Heart right ventricle (tissue), 16 donors: ENCODE measurements around the gene ACTR1B. TPM values are rescaled to one million over a fixed set of nuclear protein-coding genes. Genes with fewer than 3 reads are reported as not detected.
"Not testable (repeated sequence)": the region's sequence is repeated elsewhere in the genome, so short reads cannot be mapped to it uniquely, and the experiment has no call there.

Experiments
- ATAC-seq, 8 donors: fragments of 200-7000 bp; cut with Tn5 transposase; one replicate each; pipeline ENCODE4 v1.9.1; 2020; ENCODE audit warnings: mild to moderate bottlenecking in 8 of 8, moderate library complexity in 8 of 8, moderate number of reproducible peaks in 1 of 8
- DNase-seq, 2 donors: peaks; one replicate each; pipeline ENCODE4 v3.0.0-alpha.2; 2020
- H3K27ac ChIP-seq, 10 donors: fragments of 200-600 bp; sonication (generic) in 2 of 10; one replicate each; pipeline versions ENCODE4 v1.5.0 to v1.8.0; 2020 to 2022; ENCODE audit warnings: mild to moderate bottlenecking in 3 of 10
- H3K27me3 ChIP-seq, 7 donors: fragments of 200-600 bp; one replicate each; pipeline ENCODE4 v1.8.0; 2021 to 2022; ENCODE audit warnings: mild to moderate bottlenecking in 2 of 7
- H3K36me3 ChIP-seq, 9 donors: fragments of 200-600 bp; sonication (generic) in 1 of 9; one replicate each; pipeline versions ENCODE4 v1.5.0 to v1.8.0; 2020 to 2022; ENCODE audit warnings: mild to moderate bottlenecking in 2 of 9
- H3K4me1 ChIP-seq, 9 donors: fragments of 200-600 bp; sonication (generic) in 1 of 9; one replicate each; pipeline versions ENCODE4 v1.5.0 to v1.8.0; 2020 to 2022; ENCODE audit warnings: mild to moderate bottlenecking in 4 of 9
- H3K4me3 ChIP-seq, 10 donors: fragments of 200-600 bp; sonication (generic) in 2 of 10; one replicate each; pipeline versions ENCODE4 v1.5.0 to v1.8.0; 2020 to 2022; ENCODE audit warnings: mild to moderate bottlenecking in 7 of 10, moderate library complexity in 2 of 10
- H3K9me3 ChIP-seq, 11 donors: fragments of 200-600 bp in 10 of 11; sonication (generic) in 2 of 11; one replicate each; pipeline versions ENCODE4 v1.5.0 to v1.8.0; 2013 to 2022; ENCODE audit warnings: mild to moderate bottlenecking in 2 of 11, control low read depth in 1 of 11, moderate library complexity in 1 of 11
- WGBS, 2 donors: extraction: QIAGEN DNeasy Blood & Tissue Kit; methylation state at CpG; one replicate each; pipeline ENCODE4 v1.1.7; 2013; ENCODE audit warnings: inconsistent platforms in 1 of 2; 5-methylcytosine and 5-hydroxymethylcytosine counted together
- intact Hi-C, 10 donors: fragments of 100-400 bp; cut with DNase I; formaldehyde crosslinking; loops; one replicate each; pipeline versions ENCODE4 v1.11.1 to v1.14.2; 2022
- polyA plus RNA-seq, 2 donors: library from polyadenylated mRNA; stranded (reverse); fragments of 200-250 nt; gene quantifications; one replicate each; pipeline ENCODE4 v1.2.3, GENCODE V29; 2013
- total RNA-seq, 10 donors: library from RNA; stranded (reverse); fragmentation: NEBNext Ultra II Directional in 3 of 10; extraction: Animal tissue kit (Norgen Biotek cat#: 25700) in 3 of 10; gene quantifications; one replicate each; pipeline versions ENCODE4 v1.2.1 to v1.2.4, GENCODE V29; 2021 to 2023
- TF ChIP-seq, protein P1 (sequence below), 9 donors: fragments of 200-600 bp; sonication (generic) in 2 of 9; IDR thresholded peaks; one replicate each; pipeline versions ENCODE4 v1.5.0 to v1.8.0; 2021 to 2022; ENCODE audit warnings: antibody characterized with exemption in 9 of 9, mild to moderate bottlenecking in 5 of 9, moderate library complexity in 1 of 9
- donor health status: Arrhythmogenic right ventricular cardiomyopathy.
- donor health status: ischemic (EF 13 %, LVEDD 7.1; RV severe dilation, severe dysfunction).
- donor health status: healthy with polysubstance abuse.
- donor health status: DM: no; HTN: yes; CAD: no.
- donor health status: DM: no; HTN: no; CAD: no.
- donor health status: ischemic (EF 25% LVEDD 6.9; RV normal size, moderate dysfunction).
- donor health status: ischemic (EF 25% LVEDD 5.7; RV mildly dilated, moderate dysfunction).
- donor health status: healthy.
- donor health status: DM: yes; HTN: yes; CAD: no.
- donor health status: Ischemic cardiomyopathy.
- donor health status: ischemic (EF 35%, LVEDD 5.7; RV mildly dilated, moderate dysfunction).
- donor health status: nonischemic (EF 11% LVEDD 7.7; RV severe dilation, severe dysfunction).
- donor health status: DM: yes; HTN: yes; CAD: no.
- donor health status: PGD.
- donor health status: ischemic (EF 29% LVEDD 5.4; RV normal size, mild dysfunction).
- donor health status: nonischemic (EF 23%, LVEDD 6.1; RV moderate dilation, normal function).

ACTR1B gene
- total and polyA plus RNA-seq, 12 donors: 43.4 to 87.5 (median 71.4) TPM

DNA sequence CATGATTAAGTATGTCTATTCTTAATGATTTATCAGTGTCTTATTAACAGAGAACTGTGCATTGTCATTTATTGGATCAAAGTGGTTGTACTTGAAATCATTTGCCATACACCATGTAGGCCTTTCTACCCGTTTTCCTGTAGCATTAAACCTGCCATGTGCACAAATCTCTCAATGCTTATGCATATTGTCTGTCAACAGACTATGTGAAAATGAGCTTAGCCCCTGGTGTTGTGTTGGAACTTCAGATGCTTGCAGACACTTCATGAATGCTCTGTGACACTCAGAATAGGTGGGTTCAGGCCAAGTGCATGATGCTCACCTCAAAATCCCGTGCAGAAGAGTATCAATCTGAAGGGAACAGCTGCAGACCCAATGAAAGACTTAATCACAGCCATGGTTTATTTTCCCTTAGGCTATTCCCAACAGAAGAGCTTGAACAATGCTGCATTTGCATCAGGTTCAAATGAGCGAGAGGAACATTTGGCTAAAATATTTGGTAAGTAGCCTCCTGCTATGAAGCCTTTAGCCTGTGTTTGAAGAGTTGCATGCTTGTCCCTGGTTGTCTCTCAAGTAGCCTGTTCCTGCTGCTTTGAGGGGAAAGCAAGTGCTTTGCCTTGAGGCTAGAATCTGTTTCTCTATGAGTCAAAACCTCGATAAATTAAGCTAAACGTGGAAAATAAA lies 11.7 kb upstream of the ACTR1B start:
- ATAC-seq (no peak), DNase-seq (no peak)
- no peaks in the 10 kb centered on the region for H3K4me1 ChIP-seq
- H3K9me3 ChIP-seq: peaks cover 0 to 6% (median 0%) of the 10 kb centered on the region in 11 donors
- TF ChIP-seq, protein P1, sequence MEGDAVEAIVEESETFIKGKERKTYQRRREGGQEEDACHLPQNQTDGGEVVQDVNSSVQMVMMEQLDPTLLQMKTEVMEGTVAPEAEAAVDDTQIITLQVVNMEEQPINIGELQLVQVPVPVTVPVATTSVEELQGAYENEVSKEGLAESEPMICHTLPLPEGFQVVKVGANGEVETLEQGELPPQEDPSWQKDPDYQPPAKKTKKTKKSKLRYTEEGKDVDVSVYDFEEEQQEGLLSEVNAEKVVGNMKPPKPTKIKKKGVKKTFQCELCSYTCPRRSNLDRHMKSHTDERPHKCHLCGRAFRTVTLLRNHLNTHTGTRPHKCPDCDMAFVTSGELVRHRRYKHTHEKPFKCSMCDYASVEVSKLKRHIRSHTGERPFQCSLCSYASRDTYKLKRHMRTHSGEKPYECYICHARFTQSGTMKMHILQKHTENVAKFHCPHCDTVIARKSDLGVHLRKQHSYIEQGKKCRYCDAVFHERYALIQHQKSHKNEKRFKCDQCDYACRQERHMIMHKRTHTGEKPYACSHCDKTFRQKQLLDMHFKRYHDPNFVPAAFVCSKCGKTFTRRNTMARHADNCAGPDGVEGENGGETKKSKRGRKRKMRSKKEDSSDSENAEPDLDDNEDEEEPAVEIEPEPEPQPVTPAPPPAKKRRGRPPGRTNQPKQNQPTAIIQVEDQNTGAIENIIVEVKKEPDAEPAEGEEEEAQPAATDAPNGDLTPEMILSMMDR (IDR thresholded peaks at IDR 0.05): no peak
- intact Hi-C loops: no loop called here
- no peaks in the 10 kb centered on the region for H3K27me3 ChIP-seq
- no peaks in the 10 kb centered on the region for H3K36me3 ChIP-seq
- WGBS, 2 donors: 87 to 90% methylated on average over 5 of the region's 5 CpGs
- no peak overlapping the region for H3K4me3 ChIP-seq
- H3K27ac ChIP-seq: no peak overlapping the region

DNA sequence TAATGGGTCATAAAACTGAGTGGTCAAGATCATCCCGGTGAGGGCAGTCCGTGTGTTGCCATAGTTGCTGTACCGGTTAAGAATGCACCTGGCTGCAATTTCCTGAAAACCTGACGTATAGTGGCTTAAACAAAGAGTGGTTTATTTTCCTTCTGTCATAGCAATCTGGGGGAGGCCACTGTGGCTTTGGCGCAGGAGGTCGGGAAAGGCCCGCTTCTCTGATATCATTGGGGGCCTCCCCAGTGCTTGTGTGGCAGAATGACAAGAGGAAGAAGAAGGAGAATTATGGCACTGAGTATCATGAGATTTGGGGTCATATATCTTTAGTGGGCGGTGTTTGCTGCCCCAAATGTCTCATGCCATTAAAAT lies 10.1 kb upstream of the ACTR1B start:
- Histone ChIP-seq H3K4me3 (no peak overlapping the region), H3K27ac (no peak overlapping the region), H3K27me3 (no peaks in the 10 kb centered on the region), H3K36me3 (no peaks in the 10 kb centered on the region), H3K4me1 (no peaks in the 10 kb centered on the region), H3K9me3 (no peaks in the 10 kb centered on the region)
- 82 to 83% methylated on average over 8 of the region's 8 CpGs for WGBS, 2 donors
- ATAC-seq: no peak
- no peak for DNase-seq
- intact Hi-C loops: no loop called here
- TF ChIP-seq, protein P1 (IDR thresholded peaks at IDR 0.05): no peak

DNA sequence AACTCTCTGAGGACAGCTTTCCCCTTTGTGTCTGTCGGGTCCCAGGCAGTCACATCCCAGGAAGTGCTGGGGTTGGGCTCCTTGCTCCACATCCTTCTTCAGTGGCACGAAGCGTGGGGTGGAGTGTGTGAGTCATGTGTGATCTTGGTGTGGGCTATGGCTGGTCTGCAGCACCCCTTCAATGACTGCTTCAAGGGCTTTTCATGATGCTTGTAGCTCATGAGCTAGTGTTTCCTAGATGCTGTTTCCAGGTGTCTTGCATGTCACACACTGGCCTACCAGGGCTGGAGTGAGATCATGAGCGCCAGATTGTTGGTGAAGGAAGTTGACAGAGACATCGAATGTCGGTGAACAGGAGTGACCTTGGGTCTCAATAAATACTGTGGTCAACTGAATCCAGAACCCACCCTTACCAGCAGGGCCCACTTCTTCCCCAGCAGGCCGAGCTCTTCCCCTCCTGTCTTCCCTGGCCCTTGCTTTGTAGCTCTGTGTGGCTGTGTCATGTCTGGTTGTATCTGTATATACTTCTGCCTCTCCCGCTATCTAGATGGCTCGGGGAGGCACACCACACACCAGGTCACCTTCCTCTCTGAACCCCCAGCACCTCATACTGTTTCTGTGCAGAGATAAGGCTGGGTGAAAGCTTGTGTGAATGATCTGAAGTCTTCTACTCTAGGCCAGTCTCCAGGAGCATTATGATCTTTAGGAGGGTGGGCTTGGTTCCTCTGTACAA lies 9.5 kb upstream of the ACTR1B start:
- intact Hi-C loops: no loop called here
- DNase-seq: no peak
- ATAC-seq: peak in 1 of 8 donors; percentile 22

DNA sequence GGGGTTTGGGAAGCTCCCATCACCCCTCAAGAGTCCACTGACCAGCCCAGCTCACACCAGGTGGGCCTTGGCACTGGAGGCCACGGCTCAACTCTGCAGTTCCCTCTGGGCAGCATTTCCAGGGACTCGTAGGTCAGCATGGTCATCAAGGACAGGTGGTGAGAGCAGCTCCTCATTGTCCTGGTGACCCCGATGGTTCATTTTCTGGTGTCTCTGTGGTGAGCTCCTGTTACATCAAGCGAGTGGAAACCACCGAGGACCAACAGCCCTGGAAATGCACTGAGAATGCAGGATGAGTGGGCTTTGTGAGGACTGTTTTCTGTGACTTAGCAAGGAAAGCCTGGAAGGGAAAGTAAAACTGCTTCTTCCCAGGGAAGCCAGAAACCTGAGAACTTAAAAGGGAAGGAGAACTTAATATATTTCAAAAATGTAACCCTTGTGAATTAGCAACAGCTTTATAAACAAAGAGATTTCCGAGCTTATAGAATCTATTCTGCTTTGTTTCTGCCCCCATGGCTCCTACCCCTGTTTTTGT lies 8.8 kb upstream of the ACTR1B start:
- 97 to 98% methylated on average over 6 of the region's 6 CpGs for WGBS, 2 donors
- H3K4me3 ChIP-seq, ATAC-seq, H3K36me3 ChIP-seq, H3K27me3 ChIP-seq, H3K4me1 ChIP-seq, intact Hi-C loops, H3K27ac ChIP-seq, H3K9me3 ChIP-seq, DNase-seq: not testable (repeated sequence)

More for the DNA sequence above, 9.5 kb upstream of the ACTR1B start:
- H3K27ac ChIP-seq: no peak overlapping the region
- TF ChIP-seq, protein P1 (IDR thresholded peaks at IDR 0.05): no peak
- no peak overlapping the region for H3K4me3 ChIP-seq
- H3K9me3 ChIP-seq: no peaks in the 10 kb centered on the region
- no peaks in the 10 kb centered on the region for H3K4me1 ChIP-seq
- WGBS, 2 donors: 86 to 90% methylated on average over 9 of the region's 9 CpGs
- H3K27me3 ChIP-seq: no peaks in the 10 kb centered on the region
- peaks cover 0 to 4% (median 0%) of the 10 kb centered on the region in 9 donors for H3K36me3 ChIP-seq
